Limb (tissue), 2 donors: Measurements from ENCODE around the gene ZNF674.

Experiments
- DNase-seq, 2 donors: peaks; one replicate each; pipeline ENCODE4 v3.0.0-alpha.2; 2016; ENCODE audit errors: extremely low spot score in 2 of 2

The ZNF674 gene

GRCh38 chrX:46545111-46546005 is at the start of gene ZNF674:
Gene ZNF674, minus strand, starts transcription at chrX:46545421. Its CDS starts 3,334 bp downstream, at chrX:46542087.
- peak; percentile 84 to 91 for DNase-seq

DNA sequence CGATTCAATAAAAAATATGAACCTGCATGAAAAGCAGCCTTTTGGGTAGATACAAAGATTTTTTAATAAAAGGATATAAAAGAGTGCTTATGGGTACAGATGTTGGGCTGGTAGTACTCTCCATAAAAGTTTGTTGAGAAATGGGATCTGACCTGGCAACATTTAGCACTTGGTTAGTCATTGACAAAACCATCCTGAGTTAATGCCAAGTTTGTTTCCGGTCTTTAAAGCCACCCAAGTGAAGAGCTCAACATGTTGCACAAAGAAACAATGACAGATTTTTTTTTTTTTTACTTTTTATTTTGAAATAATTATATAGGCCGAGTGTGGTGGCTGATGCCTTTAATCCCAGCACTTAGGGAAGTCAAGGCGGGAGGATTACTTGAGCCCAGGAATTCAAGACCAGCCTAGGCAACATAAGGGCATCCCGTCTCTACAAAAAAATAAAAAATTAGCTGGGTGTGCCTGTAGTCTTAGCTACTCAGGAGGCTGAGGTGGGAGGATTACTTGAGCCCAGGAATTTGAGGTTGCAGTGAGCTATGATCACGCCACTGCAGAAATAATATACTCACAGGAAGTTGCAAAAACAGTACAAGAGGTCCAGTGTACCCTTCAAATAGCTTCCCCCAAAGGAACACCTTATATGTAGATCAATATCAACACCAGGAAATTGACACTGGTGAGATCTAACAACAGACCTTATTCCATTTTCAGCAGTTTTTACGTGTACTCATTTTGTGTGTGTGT is 44.9 kb upstream of the ZNF674 start:
- DNase-seq, result no peak

DNA sequence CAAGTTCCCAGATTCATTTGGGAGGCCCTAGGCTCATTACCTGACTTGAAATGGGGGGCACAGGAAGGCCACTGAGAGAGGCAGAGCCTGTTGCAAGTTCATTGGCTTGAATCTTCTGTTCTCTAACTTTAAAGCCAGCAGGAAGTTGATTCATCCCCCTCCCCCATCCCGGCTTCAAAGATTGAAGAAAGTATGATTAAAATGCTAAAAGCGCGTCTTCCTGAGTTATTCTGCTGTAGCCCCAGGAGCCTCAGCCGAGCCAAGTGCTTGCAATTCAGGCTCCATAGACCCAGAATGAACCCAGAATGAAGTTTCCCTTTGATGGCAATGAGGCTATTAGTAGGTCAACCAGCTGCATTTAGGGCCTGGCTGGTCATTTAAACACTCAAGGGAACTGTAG is 43.0 kb upstream of the ZNF674 start:
- DNase-seq, result no peak

- no peak for DNase-seq
Observed at GRCh38 chrX:46587753-46588171, 42.5 kb upstream of the ZNF674 start.

GRCh38 chrX:46587158-46587557 is 41.9 kb upstream of the ZNF674 start:
- DNase-seq, result no peak

- no peak for DNase-seq
Observed at GRCh38 chrX:46584736-46585135, 39.5 kb upstream of the ZNF674 start.

DNA sequence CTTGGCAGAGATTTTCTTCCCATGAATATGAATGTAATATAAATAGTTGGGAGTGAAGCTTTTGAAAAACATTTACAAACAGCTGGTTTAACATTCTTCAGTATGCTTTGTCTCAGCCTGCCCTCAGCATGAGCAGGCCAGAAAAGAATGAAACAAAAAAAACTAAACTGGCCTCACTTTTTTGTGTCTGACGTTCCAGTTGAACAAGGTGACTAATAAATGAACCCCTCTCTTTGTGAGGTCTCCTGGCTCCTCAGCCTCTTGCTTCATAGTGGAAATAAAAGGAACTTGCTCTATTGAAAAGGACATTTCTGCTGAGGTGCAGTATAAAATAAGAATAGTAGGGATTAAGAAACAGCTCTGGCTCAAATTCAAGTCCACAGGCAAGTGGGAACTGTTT is 37.7 kb upstream of the ZNF674 start:
- DNase-seq, result no peak

- no peak for DNase-seq
Observed at GRCh38 chrX:46582325-46582724, 37.1 kb upstream of the ZNF674 start.

DNA sequence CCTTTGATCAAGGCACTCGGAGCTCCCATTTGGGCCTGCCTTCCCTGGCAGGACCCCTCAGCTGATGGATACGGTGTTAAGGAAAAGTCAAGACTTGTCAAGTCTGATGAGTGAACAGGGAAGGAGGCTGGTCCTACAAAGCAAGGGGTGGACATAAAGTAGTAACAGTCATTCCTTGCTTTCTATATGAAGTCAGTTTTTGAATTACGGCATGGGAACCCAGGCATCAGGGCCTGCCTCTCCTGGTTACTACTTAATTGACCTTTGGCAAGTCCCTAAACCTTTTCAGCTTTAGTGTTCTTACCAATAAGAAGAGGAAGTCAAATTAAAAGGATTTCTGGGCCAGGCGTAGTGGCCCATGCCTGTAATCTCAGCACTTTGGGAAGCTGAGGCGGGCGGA is 35.4 kb upstream of the ZNF674 start:
- DNase-seq, result no peak

- DNase-seq, result no peak
Observed at GRCh38 chrX:46579250-46579649, 34.0 kb upstream of the ZNF674 start.

GRCh38 chrX:46577221-46578005 is 32.2 kb upstream of the ZNF674 start:
- no peak for DNase-seq

DNA sequence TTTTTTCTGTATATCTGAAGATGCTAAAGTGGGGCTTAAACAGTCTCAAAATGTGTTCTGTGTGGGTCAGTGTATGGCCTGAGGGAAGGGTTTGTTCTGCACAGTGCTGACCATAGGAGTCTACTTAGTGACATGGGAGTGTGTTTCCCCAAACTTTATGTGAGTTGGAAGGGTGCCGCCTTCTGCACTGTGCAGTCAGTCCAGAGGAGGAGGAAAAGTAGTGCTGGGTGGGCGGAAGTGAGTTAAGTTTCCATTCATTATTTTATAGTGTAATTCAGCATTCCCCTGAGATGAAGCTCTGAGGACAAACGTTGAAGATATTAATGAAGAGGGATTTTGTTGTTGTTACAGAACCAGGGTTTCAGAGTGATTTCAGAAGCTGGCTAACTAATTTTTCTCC is 31.2 kb upstream of the ZNF674 start:
- no peak for DNase-seq

DNA sequence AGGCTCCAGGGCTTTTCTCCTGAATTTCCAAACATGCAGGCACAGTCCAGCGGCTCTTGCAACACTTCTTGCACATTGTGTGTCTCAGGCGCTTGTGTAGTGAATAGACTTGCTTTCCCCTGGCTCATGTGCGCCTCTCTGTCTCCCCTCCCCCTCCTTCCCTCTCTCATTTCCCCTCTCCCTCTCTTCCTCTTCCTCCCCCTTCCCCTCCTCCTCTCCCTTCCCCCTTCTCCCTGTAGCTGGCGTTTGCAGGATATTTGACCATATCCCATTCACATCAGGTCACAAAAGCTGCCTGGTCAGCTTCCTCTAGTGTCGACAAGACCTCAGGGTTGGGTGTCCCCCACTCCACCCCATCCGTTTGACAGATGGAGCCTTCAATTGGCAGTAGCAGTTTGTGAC is 30.8 kb upstream of the ZNF674 start:
- DNase-seq, result no peak

DNA sequence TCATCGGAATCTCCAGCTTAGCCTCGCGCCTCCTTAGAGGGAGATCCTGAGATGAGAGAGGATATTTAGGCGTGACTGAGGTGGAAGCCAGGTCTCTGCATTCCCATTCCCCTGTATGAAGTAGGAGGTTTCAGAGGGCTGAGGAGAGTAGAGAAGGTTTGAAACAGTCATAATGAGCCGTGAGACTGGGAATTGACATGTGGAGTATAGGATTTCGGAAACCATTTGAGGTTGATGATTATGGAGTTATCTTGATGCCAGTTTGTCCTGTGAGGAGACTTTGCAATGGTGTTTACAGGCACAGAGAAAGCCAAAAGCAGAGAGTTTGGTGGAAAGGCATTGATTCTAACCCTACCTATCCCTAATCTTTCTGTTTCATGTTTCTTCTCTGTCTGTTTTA is 30.4 kb upstream of the ZNF674 start:
- DNase-seq, result no peak

- DNase-seq, result peak in 1 of 2 donors; percentile 35
Observed at GRCh38 chrX:46574774-46575381, 29.7 kb upstream of the ZNF674 start.

GRCh38 chrX:46573892-46574773 is 28.9 kb upstream of the ZNF674 start:
- peak in 1 of 2 donors; percentile 59 for DNase-seq

GRCh38 chrX:46573331-46573891 is 28.2 kb upstream of the ZNF674 start, which contains the start of gene CHST7:
Gene CHST7, plus strand, starts transcription at chrX:46573765. Its CDS starts 167 bp downstream, at chrX:46573932.
- DNase-seq, result peak in 1 of 2 donors; percentile 21

GRCh38 chrX:46572340-46572936 is 27.2 kb upstream of the ZNF674 start:
- no peak for DNase-seq
